GM19351 (cell line): ENCODE data around the gene CASKIN2.

ENCODE experiments used
- ATAC-seq: cut with Tn5 transposase; IDR thresholded peaks from one replicate; pipeline ENCODE4 v1.9.1; 2021; ENCODE audit warnings: mild to moderate bottlenecking, moderate library complexity; ENCODE audit not compliant: unreplicated experiment

The CASKIN2 gene

GRCh38 chr17:75505640-75506039, 9.7 kb downstream of the CASKIN2 start:
- no peak for ATAC-seq

- ATAC-seq = no peak
These were observed 10.3 kb downstream of the CASKIN2 start for GRCh38 chr17:75505152-75505409.

- no peak for ATAC-seq
These were observed 10.8 kb downstream of the CASKIN2 start for GRCh38 chr17:75504347-75505151.

- no peak for ATAC-seq
These were observed 11.4 kb downstream of the CASKIN2 start for GRCh38 chr17:75503976-75504346.

- ATAC-seq = no peak
These were observed 11.9 kb downstream of the CASKIN2 start for GRCh38 chr17:75503337-75503950.

- ATAC-seq = no peak
These were observed 12.5 kb downstream of the CASKIN2 start for GRCh38 chr17:75502721-75503329.

- no peak for ATAC-seq
These were observed 13.1 kb downstream of the CASKIN2 start for GRCh38 chr17:75502072-75502720.

- ATAC-seq = no peak
These were observed 13.8 kb downstream of the CASKIN2 start for GRCh38 chr17:75501378-75502071.

- ATAC-seq = no peak
These were observed 14.7 kb downstream of the CASKIN2 start for GRCh38 chr17:75500419-75501216.

- no peak for ATAC-seq
These were observed 15.9 kb downstream of the CASKIN2 start for GRCh38 chr17:75499313-75500022.

- no peak for ATAC-seq
These were observed 16.6 kb downstream of the CASKIN2 start for GRCh38 chr17:75498726-75499213.

GRCh38 chr17:75498039-75498725, 17.2 kb downstream of the CASKIN2 start:
- ATAC-seq = no peak

- no peak for ATAC-seq
These were observed 19.3 kb downstream of the CASKIN2 start for GRCh38 chr17:75496005-75496404.

GRCh38 chr17:75494326-75494877, 20.9 kb downstream of the CASKIN2 start:
- no peak for ATAC-seq

GRCh38 chr17:75493476-75494129, 21.7 kb downstream of the CASKIN2 start:
- no peak for ATAC-seq

- ATAC-seq = no peak
These were observed 22.7 kb downstream of the CASKIN2 start for GRCh38 chr17:75492555-75493168.

- ATAC-seq = no peak
These were observed 23.7 kb downstream of the CASKIN2 start for GRCh38 chr17:75491680-75492079.
